Measurements from ENCODE around the gene EIF1.
"Not testable (repeated sequence)": the region's sequence is repeated elsewhere in the genome, so short reads cannot be mapped to it uniquely, and the experiment has no call there.

Gene EIF1

DNA sequence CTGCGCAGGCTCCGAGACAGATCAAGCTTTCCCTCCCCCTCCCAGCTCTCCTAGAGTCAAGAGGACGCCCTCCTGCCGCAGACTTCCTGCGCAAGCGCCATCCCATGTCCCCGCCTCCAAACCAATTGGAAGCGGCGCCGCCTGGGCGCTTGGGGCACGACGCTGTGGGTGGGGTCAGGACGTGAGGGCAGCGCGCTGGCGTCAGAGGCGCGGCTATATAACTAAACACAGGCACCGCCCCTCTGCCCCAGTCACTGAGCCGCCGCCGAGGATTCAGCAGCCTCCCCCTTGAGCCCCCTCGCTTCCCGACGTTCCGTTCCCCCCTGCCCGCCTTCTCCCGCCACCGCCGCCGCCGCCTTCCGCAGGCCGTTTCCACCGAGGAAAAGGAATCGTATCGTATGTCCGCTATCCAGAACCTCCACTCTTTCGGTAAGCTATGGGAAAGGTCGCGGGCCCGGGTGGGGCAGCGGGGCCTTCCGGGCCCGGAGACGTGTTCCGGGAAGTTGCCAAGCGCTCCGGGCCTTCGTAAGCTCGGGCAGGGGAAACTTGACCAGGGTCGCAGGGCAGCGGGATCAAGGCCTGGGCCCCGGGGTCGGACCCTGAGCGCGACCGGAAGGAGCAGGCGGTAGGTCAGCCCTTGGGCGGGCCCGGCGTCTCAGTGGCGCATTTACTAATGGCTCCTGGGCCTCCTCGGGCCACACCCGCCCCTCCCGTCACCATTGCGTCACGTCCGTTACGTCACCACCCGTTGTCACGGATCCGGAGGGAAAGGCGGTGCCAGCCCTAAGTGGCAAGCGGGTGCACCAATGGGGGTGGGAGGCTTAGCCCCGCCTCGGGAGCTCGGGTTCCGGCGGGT, at the start of gene EIF1:
EIF1 (plus strand) TSS at position 245 of the 856 bp plus-strand sequence; CDS start at position 399, 154 bp downstream.
- DNase-seq, result peak; percentile 99

DNA sequence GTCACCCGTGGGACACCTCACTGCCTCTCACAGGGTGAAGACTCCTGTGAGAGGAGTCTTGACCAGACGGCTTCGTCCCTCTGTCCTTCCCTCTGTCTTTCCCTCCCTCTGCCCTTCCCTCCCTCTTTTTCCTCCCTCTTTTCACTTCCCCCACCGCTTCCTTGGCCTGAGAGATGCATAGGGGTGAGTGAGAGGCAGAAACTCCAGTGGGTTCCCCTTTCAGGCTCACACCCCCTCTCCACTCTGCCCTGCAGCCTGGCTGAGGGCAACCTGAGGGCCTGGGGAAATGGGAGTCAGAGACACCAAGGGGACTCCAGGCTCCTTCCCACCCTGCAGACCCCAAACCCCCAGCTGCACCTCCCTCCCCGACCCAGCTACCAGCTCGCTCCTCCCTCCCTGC, 49.7 kb upstream of the EIF1 start:
- no peak for DNase-seq

- DNase-seq, result no peak
Observed at GRCh38 chr17:41639492-41640473, 48.9 kb upstream of the EIF1 start.

GRCh38 chr17:41640596-41640995, 48.1 kb upstream of the EIF1 start:
- not testable (repeated sequence) for DNase-seq

GRCh38 chr17:41642252-41643156, 46.2 kb upstream of the EIF1 start:
- DNase-seq, result no peak

DNA sequence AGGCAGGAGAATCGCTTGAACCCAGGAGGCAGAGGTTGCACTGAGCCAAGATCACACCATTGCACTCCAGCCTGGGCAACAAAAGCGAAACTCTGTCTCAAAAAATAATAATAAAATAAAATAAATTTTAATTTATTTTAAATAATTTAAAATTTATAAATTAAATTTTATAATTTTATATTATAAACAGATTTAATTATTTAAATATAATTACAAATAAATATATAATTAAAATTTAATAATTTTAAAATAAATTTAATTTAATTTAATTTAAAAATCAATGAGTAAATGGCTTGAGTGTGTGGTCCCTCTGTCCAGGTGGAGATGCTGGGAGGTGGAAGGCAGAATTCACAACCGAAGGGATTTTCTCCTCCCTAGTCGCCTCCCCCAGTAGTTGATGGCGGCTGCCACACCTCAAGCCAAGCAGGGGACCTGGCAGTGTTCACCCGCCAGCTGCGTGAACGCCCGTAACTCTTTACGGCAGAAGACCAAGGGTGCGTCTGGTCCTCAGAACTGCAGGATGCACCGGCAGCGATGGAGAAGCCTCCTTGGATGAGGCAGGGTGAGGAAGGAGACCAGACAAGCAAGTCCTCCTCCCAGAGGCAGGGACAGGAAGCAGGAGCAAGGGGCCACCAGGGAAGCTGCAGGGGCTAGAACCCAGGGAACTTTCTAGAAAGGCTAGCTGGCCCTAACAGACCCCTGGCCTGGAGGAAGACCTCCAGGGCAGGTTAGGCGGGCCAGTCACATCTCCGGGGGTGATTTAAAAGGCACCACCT, 41.5 kb upstream of the EIF1 start:
- no peak for DNase-seq

- peak; percentile 90 for DNase-seq
Observed at GRCh38 chr17:41647940-41648410, 40.7 kb upstream of the EIF1 start.

DNA sequence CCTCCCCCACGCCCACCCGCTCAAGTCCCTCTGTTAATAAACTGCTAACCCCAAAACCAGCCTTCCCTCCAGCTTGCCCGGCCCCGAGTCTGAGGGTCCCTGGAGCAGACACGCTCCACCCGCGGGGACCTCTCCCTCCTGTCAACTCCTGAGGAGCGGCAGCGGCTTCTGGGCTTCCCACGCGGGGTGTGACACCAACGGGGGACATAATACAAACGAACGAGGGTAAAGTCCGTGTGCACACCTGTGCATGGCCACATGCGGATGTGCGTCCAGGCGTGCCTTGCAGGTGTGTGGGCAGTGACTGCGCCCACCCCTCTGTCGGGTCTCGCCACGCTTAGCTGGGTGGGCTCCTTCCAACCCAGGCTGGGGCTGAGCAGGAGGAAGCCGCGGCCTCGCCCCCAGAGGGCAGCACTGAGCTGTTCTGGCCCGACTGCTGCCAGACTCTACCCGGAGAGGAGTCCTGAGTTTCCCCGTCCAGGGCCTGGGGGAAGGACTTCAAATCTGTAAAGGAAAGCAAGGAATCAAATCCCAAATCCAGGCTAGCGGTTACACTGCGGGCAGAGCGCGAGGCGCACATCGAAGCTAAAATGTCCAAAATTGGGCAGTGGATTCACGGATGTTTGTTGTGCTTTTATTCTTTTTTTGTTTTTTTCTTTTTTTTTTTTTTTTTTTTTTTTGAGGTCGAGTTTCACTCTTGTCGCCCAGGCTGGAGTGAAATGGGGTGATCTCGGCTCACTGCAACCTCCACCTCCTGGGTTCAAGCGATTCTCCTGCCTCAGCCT, 40.1 kb upstream of the EIF1 start:
- DNase-seq, result peak; percentile 86

DNA sequence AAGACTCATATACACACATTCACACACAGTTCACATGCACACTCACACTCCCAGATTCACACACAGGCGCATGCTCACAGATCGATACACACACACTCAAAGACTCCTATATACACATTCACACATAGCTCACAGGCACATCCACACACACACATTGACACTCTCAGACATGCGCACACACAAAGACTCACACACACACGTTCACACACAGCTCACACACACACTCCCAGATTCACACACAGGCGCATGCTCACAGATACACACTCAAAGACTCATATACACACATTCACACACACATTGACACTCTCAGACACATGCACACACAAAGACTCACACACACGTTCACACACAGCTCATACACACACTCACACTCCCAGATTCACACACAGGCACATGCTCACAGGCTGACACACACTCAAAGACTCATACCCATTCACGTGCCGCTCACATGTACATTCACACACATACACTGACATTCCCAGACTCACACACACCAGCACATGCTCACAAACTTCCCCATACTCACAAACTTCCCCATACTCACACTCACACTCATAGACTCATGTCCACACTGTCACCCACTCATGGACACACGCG, 38.7 kb upstream of the EIF1 start:
- DNase-seq, result no peak

- DNase-seq, result no peak
Observed at GRCh38 chr17:41650794-41651624, 37.7 kb upstream of the EIF1 start.

- no peak for DNase-seq
Observed at GRCh38 chr17:41651625-41652460, 36.8 kb upstream of the EIF1 start.

- DNase-seq, result no peak
Observed at GRCh38 chr17:41652461-41652970, 36.2 kb upstream of the EIF1 start.

DNA sequence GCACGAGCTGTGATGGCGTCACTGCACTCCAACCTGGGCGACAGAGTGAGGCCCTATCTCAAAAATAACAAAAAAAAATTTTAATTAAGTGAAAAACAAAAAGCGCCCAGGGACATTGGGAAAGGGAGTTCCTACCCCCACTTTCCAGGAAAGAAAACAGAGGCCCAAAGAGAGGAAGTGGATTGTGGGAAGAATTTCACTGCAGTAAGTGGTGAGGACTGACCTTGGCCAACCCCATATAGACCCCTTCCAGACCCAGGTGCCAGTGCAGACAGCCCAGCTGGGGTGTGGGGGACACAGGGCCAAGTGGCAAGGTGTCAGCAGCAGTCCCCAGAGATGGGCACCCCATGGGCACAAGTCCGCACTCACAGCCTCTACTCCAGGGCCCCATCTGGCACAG, 35.3 kb upstream of the EIF1 start:
- no peak for DNase-seq

GRCh38 chr17:41653892-41654677, 34.6 kb upstream of the EIF1 start:
- no peak for DNase-seq

DNA sequence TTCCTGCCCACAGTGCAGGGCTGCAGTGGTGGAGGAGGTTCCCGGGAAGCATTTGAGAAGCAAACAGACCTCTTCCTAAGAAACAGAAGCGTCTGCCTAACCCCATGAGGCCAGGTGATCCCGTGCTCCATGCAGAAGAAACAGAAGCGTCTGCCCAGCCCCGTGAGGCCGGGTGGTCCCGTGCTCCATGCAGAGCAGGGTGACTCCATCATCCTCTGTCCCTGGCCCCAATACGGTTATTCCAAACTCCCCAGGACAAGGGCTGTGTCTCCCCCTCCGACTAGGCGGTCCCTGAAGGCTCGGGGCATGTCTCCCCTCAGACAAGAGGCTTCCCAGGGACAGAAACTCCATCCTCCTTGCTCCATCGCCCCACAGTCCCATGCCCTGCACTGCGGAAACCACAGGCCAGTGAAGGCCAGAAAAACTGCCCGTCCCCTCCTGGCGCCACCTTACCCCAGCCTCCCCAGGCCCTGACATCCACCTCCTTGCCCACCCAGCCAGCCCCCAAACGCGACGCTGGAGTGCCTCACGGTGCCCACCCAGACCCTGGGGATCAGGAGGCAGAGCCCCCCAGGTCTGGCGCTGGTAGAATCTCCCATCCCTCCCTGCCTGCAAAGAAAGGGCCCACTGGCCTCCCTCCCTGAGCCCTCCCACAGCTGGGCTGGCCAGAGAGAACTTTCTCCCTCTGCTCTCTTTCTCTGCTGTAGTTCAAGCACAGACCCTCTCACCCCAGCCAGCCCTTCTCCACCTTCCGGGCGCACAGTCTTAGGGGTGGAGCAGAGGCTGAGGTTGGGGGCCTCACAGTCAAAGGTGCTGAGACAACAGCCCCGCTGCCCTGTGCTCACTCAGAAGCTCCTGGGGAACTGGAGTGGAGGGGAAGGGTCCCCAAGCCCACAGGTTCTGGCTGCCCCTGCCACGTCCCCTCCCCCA, 33.7 kb upstream of the EIF1 start:
- DNase-seq, result no peak

DNA sequence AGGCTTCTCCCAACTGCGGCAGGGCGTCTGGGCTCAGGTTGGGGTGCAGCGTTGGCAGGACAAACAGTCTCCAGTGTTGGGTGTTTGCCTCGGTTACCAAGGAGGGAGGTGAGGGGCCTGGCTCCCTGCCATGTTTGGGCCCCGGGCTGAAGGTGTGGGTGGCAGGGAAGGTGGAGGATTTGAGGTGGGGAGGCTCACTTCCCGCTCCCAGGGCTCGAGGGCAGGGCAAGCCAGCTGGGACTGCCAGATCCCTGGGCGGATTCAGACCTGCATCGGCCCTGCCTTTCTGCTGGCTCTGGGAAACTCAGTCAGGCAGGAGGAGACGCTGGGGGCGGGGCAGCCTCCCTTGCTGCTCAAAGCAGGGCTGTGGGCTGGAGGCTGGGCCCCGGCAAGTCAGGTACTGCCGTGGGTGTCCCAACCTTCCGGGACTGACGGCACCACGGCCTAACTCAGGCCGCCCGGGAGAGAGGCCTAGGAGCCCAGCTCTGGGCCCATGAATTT, 33.0 kb upstream of the EIF1 start:
- no peak for DNase-seq

All from activated CD4-positive, alpha-beta T cell treated with anti-CD3 and anti-CD28 coated beads, Interleukin-2, amount 50 U/mL, for 1 hour (primary cell).